Measurements from ENCODE around the gene MRTFB. TPM values are rescaled to one million over a fixed set of nuclear protein-coding genes. Genes with fewer than 3 reads are reported as not detected.

MRTFB gene
- total and polyA plus RNA-seq, 2 of the 13 experiments (the other 11 are each of a cell fraction or from before 2014, with no cell fraction given), result 11.4 to 14.0 TPM

GRCh38 chr16:14105760-14106375 lies 34.7 kb downstream of the MRTFB start (continued):
- TF ChIP-seq PRDM4 (CRISPR knock-in tag; IDR thresholded peaks at IDR 0.05; ENCODE audit: borderline replicate concordance) (no peak), TGIF2 (CRISPR knock-in tag; IDR thresholded peaks at IDR 0.05) (no peak), ZBTB39 (CRISPR knock-in tag; IDR thresholded peaks at IDR 0.05) (0 out of 2 replicates have a peak, but pooled peaks have one; percentile 67), MED1 (CRISPR knock-in tag; IDR thresholded peaks at IDR 0.05) (peak; percentile 30; the same call in 1 of the 2 replicates), ZNF205 (CRISPR knock-in tag; IDR thresholded peaks at IDR 0.05) (no peak), FOSL1 (CRISPR knock-in tag; IDR thresholded peaks at IDR 0.05; ENCODE audit: borderline replicate concordance) (no peak), ELF3 (CRISPR knock-in tag; IDR thresholded peaks at IDR 0.05) (0 out of 2 replicates have a peak, but pooled peaks have one; percentile 9), CERS6 (CRISPR knock-in tag; IDR thresholded peaks at IDR 0.05) (no peak), CSRNP2 (CRISPR knock-in tag; conservative IDR thresholded peaks at IDR 0.05; ENCODE audit: low read depth) (no peak), CEBPG (CRISPR knock-in tag; IDR thresholded peaks at IDR 0.05) (no peak), GTF3A (CRISPR knock-in tag; conservative IDR thresholded peaks at IDR 0.05) (no peak), ZNF501 (CRISPR knock-in tag; IDR thresholded peaks at IDR 0.05) (no peak), HIC2 (CRISPR knock-in tag; IDR thresholded peaks at IDR 0.05; ENCODE audit: low read depth) (no peak), ZFP37 (CRISPR knock-in tag; IDR thresholded peaks at IDR 0.05; ENCODE audit: borderline replicate concordance) (no peak), ZNF30 (CRISPR knock-in tag; IDR thresholded peaks at IDR 0.05) (no peak), HOMEZ (CRISPR knock-in tag; IDR thresholded peaks at IDR 0.05; ENCODE audit: low read depth) (no peak), ZNF350 (CRISPR knock-in tag; IDR thresholded peaks at IDR 0.05; ENCODE audit: borderline replicate concordance, low read depth) (no peak), TOPORS (CRISPR knock-in tag; IDR thresholded peaks at IDR 0.05) (0 out of 2 replicates have a peak, but pooled peaks have one; percentile 44), KLF15 (CRISPR knock-in tag; IDR thresholded peaks at IDR 0.05; ENCODE audit: borderline replicate concordance) (no peak), NFE2 (CRISPR knock-in tag; IDR thresholded peaks at IDR 0.05) (no peak)

Measured in HepG2 (cell line).